Urothelium cell line (cell line): ENCODE data around the gene THRA.

Experiments used
- DNase-seq: peaks from one replicate; pipeline ENCODE4 v3.0.0; 2011; ENCODE audit warnings: low spot score, mixed read lengths
- FAIRE-seq: peaks from 2 replicates; lab custom pipeline; 2011; peaks lifted over from hg19 to GRCh38; lab: Jason Lieb, UNC

The THRA gene

DNA sequence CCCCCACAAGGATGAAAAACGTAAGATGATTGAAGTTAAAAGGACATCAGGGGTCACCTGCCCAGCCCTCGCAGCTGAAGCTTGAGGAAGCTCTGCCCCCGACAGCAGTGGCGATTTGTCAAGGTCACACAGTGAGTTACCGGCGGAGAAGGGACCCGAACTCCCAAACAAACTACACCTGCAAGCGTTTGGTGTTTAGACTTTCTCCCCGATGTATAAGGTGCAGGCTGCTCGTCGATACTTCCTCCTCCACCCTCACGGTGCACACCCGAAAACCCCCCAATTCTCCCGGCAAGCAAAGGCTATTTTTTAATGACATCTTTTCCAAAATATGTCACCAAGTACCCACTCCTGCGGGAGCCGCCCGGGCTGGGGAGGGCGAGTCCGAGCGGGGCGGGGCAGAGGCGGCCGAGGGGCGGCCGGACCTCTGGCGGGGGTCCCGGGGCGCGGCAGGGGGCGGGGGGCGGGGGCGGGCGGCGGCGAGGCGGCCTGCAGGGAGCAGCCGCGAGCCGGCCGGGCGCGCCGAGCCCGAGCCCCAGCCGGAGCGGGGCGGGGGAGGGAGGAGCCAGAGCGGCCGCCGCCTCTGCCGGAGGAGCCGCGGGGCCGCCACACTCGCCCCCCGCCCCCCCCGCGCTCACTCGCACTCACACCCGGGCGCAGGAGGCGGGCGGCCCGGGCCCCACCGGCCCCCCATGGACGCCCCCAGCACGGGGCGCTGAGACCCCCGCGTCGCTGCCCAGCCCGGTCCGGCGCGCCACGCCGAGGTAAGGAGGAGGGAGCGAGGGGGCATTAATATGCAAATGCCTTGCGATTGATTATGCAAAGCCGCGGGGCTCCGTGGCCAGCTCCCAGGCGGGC lies at the start of gene THRA:
THRA (plus strand) TSS at position 637 of the 858 bp plus-strand sequence. CDS start 11,524 bp downstream, outside the sequence.
- FAIRE-seq, result no peak
- DNase-seq, result peak; percentile 90

DNA sequence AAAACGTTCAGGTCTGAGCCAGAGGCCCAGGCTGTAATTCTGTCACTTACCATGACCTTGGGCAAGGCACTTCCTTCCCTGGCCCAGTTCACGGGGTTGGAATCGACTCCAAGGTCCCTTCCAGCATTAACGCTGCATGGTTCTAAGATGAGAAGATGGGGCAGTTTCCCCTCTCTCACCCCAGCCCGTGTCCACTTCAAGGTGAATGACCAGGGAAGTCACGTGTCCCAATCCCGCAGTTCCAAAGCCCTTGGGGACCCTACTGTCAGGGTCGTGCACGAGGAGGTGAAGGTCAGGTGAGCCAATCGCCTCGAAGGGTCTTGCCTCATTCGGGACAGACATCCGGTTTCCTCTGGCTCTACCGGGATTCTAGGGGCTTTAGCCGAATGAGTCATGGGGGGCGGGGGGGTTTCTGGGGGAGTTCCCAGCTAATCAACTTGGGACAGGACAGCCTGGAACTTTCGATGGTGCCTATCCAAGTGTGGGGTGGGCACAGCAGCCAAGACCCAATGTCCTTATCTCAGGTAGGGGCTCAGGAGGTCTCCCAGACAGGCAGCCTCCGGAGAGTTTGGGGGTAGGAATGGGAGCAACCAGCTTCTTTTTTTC lies 48.3 kb upstream of the THRA start:
- no peak for FAIRE-seq
- DNase-seq, result no peak

GRCh38 chr17:40015005-40015997 lies 47.5 kb upstream of the THRA start, which contains the start of gene CSF3:
Gene CSF3 (plus strand): TSS chr17:40015440. CDS start chr17:40015475, 35 bp downstream.
- DNase-seq (no peak), FAIRE-seq (no peak)

- DNase-seq, result no peak
- no peak for FAIRE-seq
Measured at GRCh38 chr17:40015998-40016985, 46.5 kb upstream of the THRA start.

DNA sequence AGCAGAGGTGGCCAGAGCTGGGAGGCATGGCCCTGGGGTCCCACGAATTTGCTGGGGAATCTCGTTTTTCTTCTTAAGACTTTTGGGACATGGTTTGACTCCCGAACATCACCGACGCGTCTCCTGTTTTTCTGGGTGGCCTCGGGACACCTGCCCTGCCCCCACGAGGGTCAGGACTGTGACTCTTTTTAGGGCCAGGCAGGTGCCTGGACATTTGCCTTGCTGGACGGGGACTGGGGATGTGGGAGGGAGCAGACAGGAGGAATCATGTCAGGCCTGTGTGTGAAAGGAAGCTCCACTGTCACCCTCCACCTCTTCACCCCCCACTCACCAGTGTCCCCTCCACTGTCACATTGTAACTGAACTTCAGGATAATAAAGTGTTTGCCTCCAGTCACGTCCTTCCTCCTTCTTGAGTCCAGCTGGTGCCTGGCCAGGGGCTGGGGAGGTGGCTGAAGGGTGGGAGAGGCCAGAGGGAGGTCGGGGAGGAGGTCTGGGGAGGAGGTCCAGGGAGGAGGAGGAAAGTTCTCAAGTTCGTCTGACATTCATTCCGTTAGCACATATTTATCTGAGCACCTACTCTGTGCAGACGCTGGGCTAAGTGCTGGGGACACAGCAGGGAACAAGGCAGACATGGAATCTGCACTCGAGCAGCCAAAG lies 45.2 kb upstream of the THRA start:
- FAIRE-seq, result peak; percentile 65

DNA sequence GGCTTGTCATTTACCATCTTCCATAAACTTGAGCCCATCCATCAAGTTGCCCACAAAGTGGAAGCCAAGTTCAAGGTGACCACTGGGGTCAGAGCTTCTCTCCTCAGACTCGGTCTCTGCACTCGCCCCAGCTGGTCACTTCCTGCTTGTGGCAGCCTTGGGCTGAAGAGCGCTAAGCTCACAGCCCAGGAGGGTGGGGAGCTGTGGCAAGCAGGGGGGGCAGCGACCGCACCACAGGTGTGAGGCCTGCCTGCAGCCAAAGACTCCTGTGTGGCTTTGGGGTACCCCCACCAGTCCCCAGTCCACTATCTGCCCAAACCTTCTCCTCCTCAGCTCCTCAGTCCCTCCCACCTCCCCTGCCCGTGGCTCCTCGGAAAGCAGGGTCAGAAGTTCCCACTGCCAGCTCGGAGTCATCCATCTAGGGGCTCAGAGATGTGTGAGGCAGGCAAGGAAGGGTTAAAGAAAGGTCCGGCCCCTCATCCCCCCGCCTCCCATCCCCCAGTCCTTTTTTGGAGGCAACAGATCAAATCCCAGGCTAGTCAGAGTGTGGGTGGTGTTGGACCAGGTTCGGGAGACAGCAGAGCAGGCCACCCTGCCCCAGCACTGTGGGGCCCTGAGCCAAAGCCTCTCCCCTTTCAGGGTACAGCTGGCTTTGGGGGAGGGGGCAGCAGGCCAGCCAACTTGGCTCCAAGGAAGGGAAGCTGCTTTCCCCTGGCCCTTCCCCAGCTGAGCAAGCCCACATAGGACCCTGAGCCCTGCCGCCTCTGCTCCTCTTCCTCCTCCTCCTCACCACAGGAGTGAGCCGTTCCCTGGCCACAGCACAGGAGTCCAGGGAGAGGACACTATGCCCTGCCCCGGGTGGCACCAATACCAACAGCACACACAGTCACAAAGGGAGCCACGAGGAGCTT lies 44.3 kb upstream of the THRA start:
- no peak for DNase-seq
- no peak for FAIRE-seq

More for the DNA sequence above, 45.2 kb upstream of the THRA start:
- no peak for DNase-seq

GRCh38 chr17:40019140-40019991 lies 43.4 kb upstream of the THRA start:
- FAIRE-seq (peak; percentile 84), DNase-seq (no peak)

GRCh38 chr17:40020146-40020545 lies 42.6 kb upstream of the THRA start:
- FAIRE-seq (no peak), DNase-seq (no peak)

DNA sequence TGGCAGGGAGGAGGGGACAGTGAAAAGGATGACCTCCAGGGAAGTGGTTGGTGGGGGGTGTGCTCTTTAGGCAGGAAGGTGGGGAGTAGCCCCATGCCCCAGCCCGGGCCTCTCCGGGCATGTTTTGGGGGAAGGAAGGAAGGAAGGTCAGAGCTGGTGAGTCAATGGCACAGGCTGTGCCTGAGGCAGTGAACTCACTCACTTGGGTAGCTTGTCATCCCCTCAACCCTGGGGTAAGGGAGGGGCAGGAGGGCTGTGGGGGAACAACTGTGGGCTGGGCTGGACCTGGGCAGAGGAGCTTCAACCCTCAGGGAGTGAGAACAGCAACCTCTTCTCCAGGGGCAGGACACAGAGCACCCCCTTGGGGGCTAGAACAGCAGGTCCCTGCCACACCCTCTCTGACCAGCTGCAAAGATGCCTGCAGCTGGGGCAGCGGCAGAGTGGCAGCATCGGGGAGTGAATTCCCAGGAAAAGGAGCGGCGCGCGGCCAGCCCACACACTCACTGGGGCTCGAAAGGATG lies 41.3 kb upstream of the THRA start:
- peak; percentile 17 for FAIRE-seq

GRCh38 chr17:40022497-40022896 lies 40.3 kb upstream of the THRA start:
- DNase-seq (no peak), FAIRE-seq (no peak)

More for the DNA sequence above, 41.3 kb upstream of the THRA start:
- no peak for DNase-seq

DNA sequence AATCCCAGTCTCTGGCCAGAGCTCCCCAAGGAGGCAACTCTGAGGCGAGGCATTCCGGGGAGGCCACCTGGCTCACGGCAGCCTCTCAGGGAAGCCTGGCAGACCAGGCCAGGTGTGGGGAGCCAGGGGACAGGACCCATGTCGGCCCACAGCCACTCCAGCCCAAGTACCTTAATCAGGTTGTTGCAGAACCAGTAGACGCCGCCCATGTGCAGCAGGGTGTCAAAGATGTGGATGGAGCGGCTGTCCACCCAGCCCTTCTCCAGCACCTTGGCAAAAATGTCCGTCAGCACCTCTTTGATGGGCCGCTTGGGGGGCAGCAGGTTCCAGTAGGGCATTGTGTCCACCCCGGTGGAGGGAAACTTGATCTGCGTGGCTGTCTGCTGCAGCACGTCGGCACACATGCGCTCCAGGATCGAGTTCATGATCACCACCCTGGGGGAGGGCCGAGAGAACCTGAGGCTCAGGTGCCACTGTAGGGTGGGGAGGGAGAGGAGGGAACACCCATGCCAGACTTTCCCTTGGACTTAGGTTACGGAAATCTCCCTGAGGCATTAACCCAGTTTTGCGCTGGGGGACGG lies 39.7 kb upstream of the THRA start:
- FAIRE-seq (no peak), DNase-seq (no peak)

GRCh38 chr17:40023590-40024292 lies 39.0 kb upstream of the THRA start:
- FAIRE-seq (no peak), DNase-seq (no peak)

DNA sequence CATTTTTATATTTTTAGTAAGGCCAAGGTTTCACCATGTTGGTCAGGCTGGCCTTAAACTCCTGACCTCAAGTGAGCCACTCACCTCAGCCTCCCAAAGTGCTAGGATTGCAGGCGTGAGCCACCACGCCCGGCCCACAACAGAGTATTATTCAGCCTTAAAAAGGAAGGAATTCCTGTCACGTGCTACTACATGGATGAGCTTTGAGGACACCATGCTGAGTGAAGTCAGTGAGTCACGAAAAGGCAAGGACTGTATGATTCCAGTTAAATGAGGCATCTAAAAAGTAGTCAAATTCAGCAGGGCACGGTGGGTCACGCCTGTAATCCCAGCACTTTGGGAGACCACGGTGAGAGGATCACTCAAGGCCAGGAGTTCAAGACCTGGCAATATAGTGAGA lies 37.9 kb upstream of the THRA start:
- no peak for DNase-seq
- FAIRE-seq, result no peak

DNA sequence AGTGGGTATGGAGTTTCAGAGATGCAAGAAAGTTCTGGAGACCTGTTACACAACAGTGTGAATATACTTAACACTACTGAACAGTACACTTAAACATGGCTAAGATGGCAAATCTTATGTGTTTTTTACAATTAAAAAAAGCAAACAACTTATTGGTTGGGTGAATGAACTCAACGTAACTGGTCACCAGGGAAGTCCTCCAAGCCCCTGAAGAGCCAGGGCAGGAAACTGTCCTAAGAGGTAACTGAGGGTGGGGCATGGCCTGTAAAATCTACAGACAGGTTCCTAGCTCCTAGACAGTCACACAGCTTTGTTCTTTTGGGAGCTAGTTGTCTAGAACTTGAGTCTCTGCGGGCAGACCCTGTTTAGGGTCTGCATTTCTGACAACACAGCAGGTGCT lies 37.2 kb upstream of the THRA start:
- no peak for FAIRE-seq
- no peak for DNase-seq

- FAIRE-seq (no peak), DNase-seq (no peak)
Measured at GRCh38 chr17:40025991-40026815, 36.6 kb upstream of the THRA start.
